GM18520 (cell line): ENCODE measurements around the gene NSG1.
"Not testable (repeated sequence)": the region's sequence is repeated elsewhere in the genome, so short reads cannot be mapped to it uniquely, and the experiment has no call there.

Source experiments
- ATAC-seq: cut with Tn5 transposase; IDR thresholded peaks from one replicate; pipeline ENCODE4 v1.9.1; 2021; ENCODE audit not compliant: unreplicated experiment

The NSG1 gene

GRCh38 chr4:4461850-4462249 is 74.9 kb downstream of the NSG1 start:
- no peak for ATAC-seq

GRCh38 chr4:4462970-4463369 is 76.1 kb downstream of the NSG1 start:
- no peak for ATAC-seq

GRCh38 chr4:4465238-4465637 is 78.3 kb downstream of the NSG1 start:
- ATAC-seq: not testable (repeated sequence)
